ENCODE measurements around the gene SLC9B2. TPM values are rescaled to one million over a fixed set of nuclear protein-coding genes. Genes with fewer than 3 reads are reported as not detected.
A peak's percentile ranks its signal among the peaks of the same experiment; 100 is the strongest.

The SLC9B2 gene
- total RNA-seq, 1 experiment from 2014 or later, result 91.0 TPM

GRCh38 chr4:103050736-103051436, 25.7 kb downstream of the SLC9B2 start:
- H3K4me2 ChIP-seq (ENCODE audit: low read depth, low read length, poor library complexity, severe bottlenecking), result no peak overlapping the region
- H3K9me2 ChIP-seq (replicated peaks; ENCODE audit: insufficient read depth, low read length), result no peaks in the 10 kb centered on the region
- H3K4me3 ChIP-seq (ENCODE audit: low read length), result no peak overlapping the region
- H3K9ac ChIP-seq (ENCODE audit: low read length), result no peak overlapping the region
- H3K4me1 ChIP-seq (ENCODE audit: low read length), result peaks cover 11% of the 10 kb centered on the region
- no peaks in the 10 kb centered on the region for H3K27me3 ChIP-seq (ENCODE audit: low read length)
- H4K20me1 ChIP-seq (ENCODE audit: insufficient read depth, low read depth, low read length), result no peaks in the 10 kb centered on the region
- no peak for DNase-seq
- no peaks in the 10 kb centered on the region for H3K9me3 ChIP-seq (ENCODE audit: low read length)
- no peak overlapping the region for H2AFZ ChIP-seq (ENCODE audit: low read length)
- no peaks in the 10 kb centered on the region for H3K79me2 ChIP-seq (ENCODE audit: low read length)
- H3K36me3 ChIP-seq (ENCODE audit: insufficient read depth, low read length), result peaks cover 23% of the 10 kb centered on the region; the same call in 1 of the 2 replicates
- no peak overlapping the region for H3K27ac ChIP-seq (ENCODE audit: low read length)

GRCh38 chr4:103046416-103047290, 29.9 kb downstream of the SLC9B2 start:
- H4K20me1 ChIP-seq (ENCODE audit: insufficient read depth, low read depth, low read length), result no peaks in the 10 kb centered on the region
- peak; percentile 85 for DNase-seq
- no peaks in the 10 kb centered on the region for H3K9me2 ChIP-seq (replicated peaks; ENCODE audit: insufficient read depth, low read length)
- peaks cover 50% of the 10 kb centered on the region; the same call in 1 of the 2 replicates for H3K36me3 ChIP-seq (ENCODE audit: insufficient read depth, low read length)
- H3K4me3 ChIP-seq (ENCODE audit: low read length), result no peak overlapping the region
- no peak overlapping the region for H3K9ac ChIP-seq (ENCODE audit: low read length)
- H3K4me2 ChIP-seq (ENCODE audit: low read depth, low read length, poor library complexity, severe bottlenecking), result peak overlapping the region; percentile 21
- no peaks in the 10 kb centered on the region for H3K9me3 ChIP-seq (ENCODE audit: low read length)
- no peaks in the 10 kb centered on the region for H3K27me3 ChIP-seq (ENCODE audit: low read length)
- peak overlapping the region; percentile 23; the same call in 1 of the 2 replicates for H3K27ac ChIP-seq (ENCODE audit: low read length)
- H2AFZ ChIP-seq (ENCODE audit: low read length), result no peak overlapping the region
- 0 out of 2 replicates have a peak, but pooled peaks cover 3% of the 10 kb centered on the region for H3K79me2 ChIP-seq (ENCODE audit: low read length)
- peaks cover 12% of the 10 kb centered on the region for H3K4me1 ChIP-seq (ENCODE audit: low read length)

- no peak overlapping the region for H3K27ac ChIP-seq (ENCODE audit: low read length)
- no peak overlapping the region for H3K4me2 ChIP-seq (ENCODE audit: low read depth, low read length, poor library complexity, severe bottlenecking)
- no peak for DNase-seq
- H3K4me3 ChIP-seq (ENCODE audit: low read length), result no peak overlapping the region
- no peaks in the 10 kb centered on the region for H3K27me3 ChIP-seq (ENCODE audit: low read length)
- H3K9me3 ChIP-seq (ENCODE audit: low read length), result no peaks in the 10 kb centered on the region
- peaks cover 3% of the 10 kb centered on the region; the same call in 1 of the 2 replicates for H3K79me2 ChIP-seq (ENCODE audit: low read length)
- peaks cover 12% of the 10 kb centered on the region for H3K4me1 ChIP-seq (ENCODE audit: low read length)
- H3K9me2 ChIP-seq (replicated peaks; ENCODE audit: insufficient read depth, low read length), result no peaks in the 10 kb centered on the region
- H4K20me1 ChIP-seq (ENCODE audit: insufficient read depth, low read depth, low read length), result no peaks in the 10 kb centered on the region
- H2AFZ ChIP-seq (ENCODE audit: low read length), result no peak overlapping the region
- H3K9ac ChIP-seq (ENCODE audit: low read length), result no peak overlapping the region
- peaks cover 50% of the 10 kb centered on the region; the same call in 1 of the 2 replicates for H3K36me3 ChIP-seq (ENCODE audit: insufficient read depth, low read length)
Observed at GRCh38 chr4:103044183-103044582, 32.4 kb downstream of the SLC9B2 start.

GRCh38 chr4:103036169-103036568, 40.4 kb downstream of the SLC9B2 start:
- DNase-seq, result no peak
- Histone ChIP-seq H3K27ac (ENCODE audit: low read length) (no peak overlapping the region), H3K27me3 (ENCODE audit: low read length) (no peaks in the 10 kb centered on the region), H3K79me2 (ENCODE audit: low read length) (peaks cover 15% of the 10 kb centered on the region), H3K9me2 (replicated peaks; ENCODE audit: insufficient read depth, low read length) (no peaks in the 10 kb centered on the region), H3K4me1 (ENCODE audit: low read length) (0 out of 2 replicates have a peak, but pooled peaks cover 4% of the 10 kb centered on the region), H4K20me1 (ENCODE audit: insufficient read depth, low read depth, low read length) (no peaks in the 10 kb centered on the region), H3K4me2 (ENCODE audit: low read depth, low read length, poor library complexity, severe bottlenecking) (no peak overlapping the region), H3K4me3 (ENCODE audit: low read length) (no peak overlapping the region), H3K9ac (ENCODE audit: low read length) (no peak overlapping the region), H2AFZ (ENCODE audit: low read length) (no peak overlapping the region), H3K9me3 (ENCODE audit: low read length) (no peaks in the 10 kb centered on the region), H3K36me3 (ENCODE audit: insufficient read depth, low read length) (peaks cover 37% of the 10 kb centered on the region)

GRCh38 chr4:103032574-103032973, 44.0 kb downstream of the SLC9B2 start:
- no peak overlapping the region for H3K4me2 ChIP-seq (ENCODE audit: low read depth, low read length, poor library complexity, severe bottlenecking)
- DNase-seq, result peak; percentile 72
- peaks cover 58% of the 10 kb centered on the region for H3K36me3 ChIP-seq (ENCODE audit: insufficient read depth, low read length)
- no peaks in the 10 kb centered on the region for H3K9me3 ChIP-seq (ENCODE audit: low read length)
- no peak overlapping the region for H3K9ac ChIP-seq (ENCODE audit: low read length)
- H3K9me2 ChIP-seq (replicated peaks; ENCODE audit: insufficient read depth, low read length), result no peaks in the 10 kb centered on the region
- no peaks in the 10 kb centered on the region for H4K20me1 ChIP-seq (ENCODE audit: insufficient read depth, low read depth, low read length)
- 0 out of 2 replicates have a peak, but pooled peaks cover 4% of the 10 kb centered on the region for H3K4me1 ChIP-seq (ENCODE audit: low read length)
- peaks cover 21% of the 10 kb centered on the region for H3K79me2 ChIP-seq (ENCODE audit: low read length)
- no peak overlapping the region for H3K27ac ChIP-seq (ENCODE audit: low read length)
- H3K4me3 ChIP-seq (ENCODE audit: low read length), result no peak overlapping the region
- no peak overlapping the region for H2AFZ ChIP-seq (ENCODE audit: low read length)
- no peaks in the 10 kb centered on the region for H3K27me3 ChIP-seq (ENCODE audit: low read length)

- no peak for DNase-seq
- H3K79me2 ChIP-seq (ENCODE audit: low read length), result peaks cover 18% of the 10 kb centered on the region
- H3K27me3 ChIP-seq (ENCODE audit: low read length), result no peaks in the 10 kb centered on the region
- H3K4me2 ChIP-seq (ENCODE audit: low read depth, low read length, poor library complexity, severe bottlenecking), result no peak overlapping the region
- H3K9ac ChIP-seq (ENCODE audit: low read length), result no peak overlapping the region
- H3K27ac ChIP-seq (ENCODE audit: low read length), result no peak overlapping the region
- H3K4me3 ChIP-seq (ENCODE audit: low read length), result no peak overlapping the region
- 0 out of 2 replicates have a peak, but pooled peaks cover 4% of the 10 kb centered on the region for H3K4me1 ChIP-seq (ENCODE audit: low read length)
- H3K36me3 ChIP-seq (ENCODE audit: insufficient read depth, low read length), result peaks cover 56% of the 10 kb centered on the region
- H2AFZ ChIP-seq (ENCODE audit: low read length), result no peak overlapping the region
- H3K9me2 ChIP-seq (replicated peaks; ENCODE audit: insufficient read depth, low read length), result no peaks in the 10 kb centered on the region
- no peaks in the 10 kb centered on the region for H3K9me3 ChIP-seq (ENCODE audit: low read length)
- H4K20me1 ChIP-seq (ENCODE audit: insufficient read depth, low read depth, low read length), result no peaks in the 10 kb centered on the region
Observed at GRCh38 chr4:103030791-103031190, 45.8 kb downstream of the SLC9B2 start.

GRCh38 chr4:103029300-103029699, 47.3 kb downstream of the SLC9B2 start:
- Histone ChIP-seq H4K20me1 (ENCODE audit: insufficient read depth, low read depth, low read length) (no peaks in the 10 kb centered on the region), H3K4me1 (ENCODE audit: low read length) (0 out of 2 replicates have a peak, but pooled peaks cover 4% of the 10 kb centered on the region), H3K79me2 (ENCODE audit: low read length) (peaks cover 18% of the 10 kb centered on the region), H3K4me3 (ENCODE audit: low read length) (no peak overlapping the region), H3K9me2 (replicated peaks; ENCODE audit: insufficient read depth, low read length) (no peaks in the 10 kb centered on the region), H3K27ac (ENCODE audit: low read length) (no peak overlapping the region), H3K4me2 (ENCODE audit: low read depth, low read length, poor library complexity, severe bottlenecking) (no peak overlapping the region), H3K36me3 (ENCODE audit: insufficient read depth, low read length) (peaks cover 54% of the 10 kb centered on the region), H3K9ac (ENCODE audit: low read length) (no peak overlapping the region), H3K9me3 (ENCODE audit: low read length) (no peaks in the 10 kb centered on the region), H3K27me3 (ENCODE audit: low read length) (no peaks in the 10 kb centered on the region), H2AFZ (ENCODE audit: low read length) (no peak overlapping the region)
- no peak for DNase-seq

- no peak overlapping the region for H3K4me3 ChIP-seq (ENCODE audit: low read length)
- H4K20me1 ChIP-seq (ENCODE audit: insufficient read depth, low read depth, low read length), result no peaks in the 10 kb centered on the region
- H3K9ac ChIP-seq (ENCODE audit: low read length), result no peak overlapping the region
- no peak overlapping the region for H3K27ac ChIP-seq (ENCODE audit: low read length)
- 0 out of 2 replicates have a peak, but pooled peaks cover 6% of the 10 kb centered on the region for H3K79me2 ChIP-seq (ENCODE audit: low read length)
- no peaks in the 10 kb centered on the region for H3K9me2 ChIP-seq (replicated peaks; ENCODE audit: insufficient read depth, low read length)
- no peak overlapping the region for H3K4me2 ChIP-seq (ENCODE audit: low read depth, low read length, poor library complexity, severe bottlenecking)
- peaks cover 48% of the 10 kb centered on the region for H3K36me3 ChIP-seq (ENCODE audit: insufficient read depth, low read length)
- no peaks in the 10 kb centered on the region for H3K4me1 ChIP-seq (ENCODE audit: low read length)
- no peak for DNase-seq
- no peak overlapping the region for H2AFZ ChIP-seq (ENCODE audit: low read length)
- H3K9me3 ChIP-seq (ENCODE audit: low read length), result no peaks in the 10 kb centered on the region
- H3K27me3 ChIP-seq (ENCODE audit: low read length), result no peaks in the 10 kb centered on the region
Observed at GRCh38 chr4:103026868-103027267, 49.7 kb downstream of the SLC9B2 start.
